Measurements from ENCODE around the gene PLD2.

PLD2 gene

GRCh38 chr17:4833941-4834680 lies 27.2 kb downstream of the PLD2 start:
- DNase-seq (ENCODE audit: low read depth, low spot score), result peak; percentile 58

- DNase-seq (ENCODE audit: low read depth, low spot score), result no peak
Measured at GRCh38 chr17:4834681-4835020, 27.7 kb downstream of the PLD2 start.

GRCh38 chr17:4836221-4836620 lies 29.3 kb downstream of the PLD2 start:
- DNase-seq (ENCODE audit: low read depth, low spot score), result no peak

- DNase-seq (ENCODE audit: low read depth, low spot score), result no peak
Measured at GRCh38 chr17:4837471-4838308, 30.7 kb downstream of the PLD2 start.

- DNase-seq (ENCODE audit: low read depth, low spot score), result no peak
Measured at GRCh38 chr17:4838309-4838785, 31.4 kb downstream of the PLD2 start.

- no peak for DNase-seq (ENCODE audit: low read depth, low spot score)
Measured at GRCh38 chr17:4839221-4839620, 32.3 kb downstream of the PLD2 start.

- no peak for DNase-seq (ENCODE audit: low read depth, low spot score)
Measured at GRCh38 chr17:4839965-4840892, 33.3 kb downstream of the PLD2 start.

- no peak for DNase-seq (ENCODE audit: low read depth, low spot score)
Measured at GRCh38 chr17:4840893-4841242, 33.9 kb downstream of the PLD2 start.

GRCh38 chr17:4842376-4842775 lies 35.4 kb downstream of the PLD2 start:
- no peak for DNase-seq (ENCODE audit: low read depth, low spot score)

GRCh38 chr17:4843321-4844000 lies 36.5 kb downstream of the PLD2 start:
- no peak for DNase-seq (ENCODE audit: low read depth, low spot score)

- DNase-seq (ENCODE audit: low read depth, low spot score), result no peak
Measured at GRCh38 chr17:4845118-4845517, 38.2 kb downstream of the PLD2 start.

GRCh38 chr17:4846635-4847390 lies 39.9 kb downstream of the PLD2 start:
- no peak for DNase-seq (ENCODE audit: low read depth, low spot score)

GRCh38 chr17:4849011-4849536 lies 42.1 kb downstream of the PLD2 start:
- peak; percentile 44 for DNase-seq (ENCODE audit: low read depth, low spot score)

GRCh38 chr17:4850246-4850645 lies 43.3 kb downstream of the PLD2 start:
- DNase-seq (ENCODE audit: low read depth, low spot score), result no peak

- no peak for DNase-seq (ENCODE audit: low read depth, low spot score)
Measured at GRCh38 chr17:4851084-4851483, 44.1 kb downstream of the PLD2 start.

- DNase-seq (ENCODE audit: low read depth, low spot score), result peak; percentile 56
Measured at GRCh38 chr17:4852567-4853207, 45.7 kb downstream of the PLD2 start.

- no peak for DNase-seq (ENCODE audit: low read depth, low spot score)
Measured at GRCh38 chr17:4853208-4853671, 46.3 kb downstream of the PLD2 start.

- peak; percentile 28 for DNase-seq (ENCODE audit: low read depth, low spot score)
Measured at GRCh38 chr17:4854111-4854681, 47.2 kb downstream of the PLD2 start.

- DNase-seq (ENCODE audit: low read depth, low spot score), result no peak
Measured at GRCh38 chr17:4856271-4856936, 49.5 kb downstream of the PLD2 start.

Data from astrocyte of the hippocampus (primary cell).